HG02678 (cell line): ENCODE measurements around the gene ATP8B1.
"Not testable (repeated sequence)": the region's sequence is repeated elsewhere in the genome, so short reads cannot be mapped to it uniquely, and the experiment has no call there.

Experiments used
- ATAC-seq: cut with Tn5 transposase; IDR thresholded peaks from one replicate; pipeline ENCODE4 v1.9.1; 2021; ENCODE audit warnings: mild to moderate bottlenecking, moderate library complexity; ENCODE audit not compliant: unreplicated experiment

The ATP8B1 gene

GRCh38 chr18:57735042-57735441, 68.1 kb downstream of the ATP8B1 start:
- not testable (repeated sequence) for ATAC-seq

GRCh38 chr18:57733861-57734260, 69.3 kb downstream of the ATP8B1 start:
- ATAC-seq = no peak

GRCh38 chr18:57730146-57730545, 73.0 kb downstream of the ATP8B1 start:
- no peak for ATAC-seq

- no peak for ATAC-seq
Measured at GRCh38 chr18:57728941-57729511, 74.1 kb downstream of the ATP8B1 start.

- ATAC-seq = no peak
Measured at GRCh38 chr18:57727952-57728807, 74.9 kb downstream of the ATP8B1 start.

GRCh38 chr18:57719211-57719935, 83.7 kb downstream of the ATP8B1 start:
- ATAC-seq = not testable (repeated sequence)

GRCh38 chr18:57716549-57716948, 86.6 kb downstream of the ATP8B1 start:
- ATAC-seq = no peak

GRCh38 chr18:57715671-57716070, 87.4 kb downstream of the ATP8B1 start:
- ATAC-seq = no peak

- no peak for ATAC-seq
Measured at GRCh38 chr18:57715073-57715472, 88.0 kb downstream of the ATP8B1 start.

GRCh38 chr18:57710226-57710625, 92.9 kb downstream of the ATP8B1 start:
- no peak for ATAC-seq

- no peak for ATAC-seq
Measured at GRCh38 chr18:57709335-57709734, 93.8 kb downstream of the ATP8B1 start.

- no peak for ATAC-seq
Measured at GRCh38 chr18:57708288-57708687, 94.8 kb downstream of the ATP8B1 start.

- no peak for ATAC-seq
Measured at GRCh38 chr18:57705832-57706595, 97.1 kb downstream of the ATP8B1 start.

- no peak for ATAC-seq
Measured at GRCh38 chr18:57705011-57705410, 98.1 kb downstream of the ATP8B1 start.

- ATAC-seq = no peak
Measured at GRCh38 chr18:57698571-57699276, 104.4 kb downstream of the ATP8B1 start.

- ATAC-seq = no peak
Measured at GRCh38 chr18:57697426-57697825, 105.7 kb downstream of the ATP8B1 start.

GRCh38 chr18:57696271-57696670, 106.8 kb downstream of the ATP8B1 start:
- ATAC-seq = no peak

GRCh38 chr18:57691363-57691762, 111.8 kb downstream of the ATP8B1 start:
- no peak for ATAC-seq

- ATAC-seq = no peak
Measured at GRCh38 chr18:57687970-57688369, 115.1 kb downstream of the ATP8B1 start.

- no peak for ATAC-seq
Measured at GRCh38 chr18:57683470-57683869, 119.6 kb downstream of the ATP8B1 start.
